T-cell (primary cell): ENCODE data around the gene SLC27A4. TPM values are rescaled to one million over a fixed set of nuclear protein-coding genes. Genes with fewer than 3 reads are reported as not detected.

Experiments
- ATAC-seq, 4 experiments: fragments of 200-7000 bp in 3 of 4; fragments of 150-1000 bp in 1 of 4; cut with Tn5 transposase; replicated peaks in 1 of 4; 1 replicate in 3 of 4; 2 replicates in 1 of 4; pipeline ENCODE4 v1.10.0; 2021; ENCODE audit warnings: moderate library complexity in 3 of 4, mild to moderate bottlenecking in 2 of 4, moderate number of reproducible peaks in 1 of 4
- CTCF ChIA-PET, 2 donors: fragments of 300-600 bp; sonication (Branson Sonifier 250); formaldehyde crosslinking; loops; one replicate each; lab custom pipeline; 2022; ENCODE audit warnings: antibody characterized with exemption in 2 of 2; lab: Charles Lee
- POLR2A ChIA-PET, 2 donors: fragments of 300-600 bp; sonication (Branson Sonifier 250); formaldehyde crosslinking; loops; one replicate each; lab custom pipeline; 2022; ENCODE audit warnings: antibody characterized with exemption in 2 of 2; lab: Charles Lee
- DNase-seq, 35 experiments: peaks; one replicate each; pipeline versions ENCODE4 v3.0.0 to v3.0.0-alpha.2; 2013 to 2023
- H3K27ac ChIP-seq: one replicate; pipeline ENCODE4 v1.5.1; 2013; ENCODE audit warnings: low read length
- H3K27me3 ChIP-seq, 2 experiments: replicated peaks in 1 of 2; 1 replicate in 1 of 2; 2 replicates in 1 of 2; pipeline versions ENCODE4 v1.6.1 to v1.7.0; 2013; ENCODE audit warnings: low read length in 1 of 2, mixed read lengths in 1 of 2; ENCODE audit not compliant: control insufficient read depth in 2 of 2, insufficient read depth in 2 of 2; ENCODE audit errors: extremely low read depth in 1 of 2
- H3K36me3 ChIP-seq, 2 donors: 1 replicate in 1 of 2; 2 replicates in 1 of 2; pipeline versions ENCODE4 v1.6.1 to v1.7.0; 2013; ENCODE audit warnings: low read length in 1 of 2; ENCODE audit not compliant: control insufficient read depth in 2 of 2, insufficient read depth in 1 of 2; ENCODE audit errors: extremely low read depth in 1 of 2
- H3K4me1 ChIP-seq, 2 experiments: 1 replicate in 1 of 2; 2 replicates in 1 of 2; pipeline versions ENCODE4 v1.6.1 to v1.7.0; 2013; ENCODE audit warnings: low read length in 2 of 2, mixed read lengths in 1 of 2; ENCODE audit not compliant: insufficient read depth in 2 of 2, control insufficient read depth in 1 of 2; ENCODE audit errors: extremely low read depth in 1 of 2
- H3K4me3 ChIP-seq, 2 donors: 1 replicate in 1 of 2; 2 replicates in 1 of 2; pipeline versions ENCODE4 v1.5.1 to v1.7.0; 2013; ENCODE audit warnings: mild to moderate bottlenecking in 2 of 2, low read length in 1 of 2, moderate library complexity in 1 of 2; ENCODE audit not compliant: control insufficient read depth in 1 of 2; ENCODE audit errors: extremely low read depth in 1 of 2
- H3K9me3 ChIP-seq: 2 replicates; pipeline ENCODE4 v1.7.0; 2013
- H3K27ac Mint-ChIP-seq, 2 donors: one replicate each; pipeline ENCODE4 v1.8.0; 2020 to 2021; ENCODE audit warnings: mild to moderate bottlenecking in 2 of 2, mixed read lengths in 2 of 2
- H3K27me3 Mint-ChIP-seq, 2 donors: one replicate each; pipeline ENCODE4 v1.8.0; 2021 to 2022; ENCODE audit warnings: mixed read lengths in 2 of 2
- H3K36me3 Mint-ChIP-seq: one replicate; pipeline ENCODE4 v1.8.0; 2021; ENCODE audit warnings: mixed read lengths
- H3K4me1 Mint-ChIP-seq, 3 donors: one replicate each; pipeline ENCODE4 v1.8.0; 2020 to 2022; ENCODE audit warnings: mixed read lengths in 3 of 3, mild to moderate bottlenecking in 1 of 3
- H3K4me3 Mint-ChIP-seq, 3 donors: one replicate each; pipeline ENCODE4 v1.8.0; 2020 to 2022; ENCODE audit warnings: mild to moderate bottlenecking in 3 of 3, mixed read lengths in 3 of 3, moderate library complexity in 3 of 3
- H3K9me3 Mint-ChIP-seq, 3 donors: one replicate each; pipeline ENCODE4 v1.8.0; 2020 to 2022; ENCODE audit warnings: mixed read lengths in 3 of 3
- WGBS: methylation state at CpG from one replicate; pipeline ENCODE4 v1.1.5; 2013; ENCODE audit warnings: missing lambda C conversion rate; ENCODE audit not compliant: insufficient coverage; 5-methylcytosine and 5-hydroxymethylcytosine counted together
- total RNA-seq, 35 experiments: library from RNA in 6 of 35; stranded (reverse) in 6 of 35; fragments of 120-200 nt in 1 of 35; gene quantifications; one replicate each; pipeline versions ENCODE4 v1.2.1 to v1.2.4 and lab custom pipeline; 2013 to 2026

The SLC27A4 gene
- total RNA-seq, 5 donors from 2014 or later (not counting 1 experiment from before 2014, with no cell fraction given), result 7.3 to 18.4 (median 17.5) TPM

DNA sequence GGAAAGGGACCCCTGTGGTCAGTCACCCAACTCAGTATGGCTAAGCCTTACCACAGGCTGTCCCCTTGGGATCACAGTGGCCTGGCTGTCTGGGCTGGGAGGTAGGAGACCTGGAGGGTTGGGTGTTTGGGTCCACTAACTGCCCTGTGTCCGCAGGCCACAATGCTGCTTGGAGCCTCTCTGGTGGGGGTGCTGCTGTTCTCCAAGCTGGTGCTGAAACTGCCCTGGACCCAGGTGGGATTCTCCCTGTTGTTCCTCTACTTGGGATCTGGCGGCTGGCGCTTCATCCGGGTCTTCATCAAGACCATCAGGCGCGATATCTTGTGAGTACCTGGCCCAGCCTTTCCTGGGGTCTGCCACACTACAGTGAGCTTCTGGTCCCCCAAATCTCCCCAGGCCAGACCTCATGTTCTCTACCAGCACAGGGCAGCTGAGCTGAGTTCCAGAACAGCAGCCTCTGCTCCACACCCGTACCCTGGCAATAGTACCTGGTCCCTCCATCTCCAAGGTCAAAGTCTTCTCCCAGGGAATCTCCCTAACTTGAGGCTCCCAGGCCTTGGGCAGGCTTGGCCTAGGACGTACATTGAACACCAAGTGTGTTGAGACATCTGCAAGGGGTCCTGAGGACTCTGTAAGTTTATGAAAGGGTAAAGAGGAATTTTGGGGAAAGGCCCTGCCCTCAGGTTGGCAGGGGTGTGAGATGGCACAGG lies 2.8 kb downstream of the SLC27A4 start:
- Histone ChIP-seq H3K36me3 (peaks cover 18 to 51% of the 10 kb centered on the region in 2 donors), H3K4me3 (no peak overlapping the region), H3K9me3 (no peaks in the 10 kb centered on the region), H3K4me1 (peaks cover 7 to 19% of the 10 kb centered on the region in 2 experiments), H3K27me3 (no peaks in the 10 kb centered on the region), H3K27ac (no peak overlapping the region)
- H3K36me3 Mint-ChIP-seq, result peaks cover 6% of the 10 kb centered on the region
- ATAC-seq (no peak), DNase-seq (no peak)
- H3K4me1 Mint-ChIP-seq, result peaks cover 8 to 9% (median 8%) of the 10 kb centered on the region in 3 donors
- no peak overlapping the region for H3K4me3 Mint-ChIP-seq
- POLR2A ChIA-PET, result no interaction called here
- no peak overlapping the region for H3K27ac Mint-ChIP-seq
- WGBS, result 100% methylated on average over 8 of the region's 8 CpGs
- no peaks in the 10 kb centered on the region for H3K9me3 Mint-ChIP-seq
- CTCF ChIA-PET, result no interaction called here
- H3K27me3 Mint-ChIP-seq, result no peaks in the 10 kb centered on the region

GRCh38 chr9:128343855-128344254 lies 3.5 kb downstream of the SLC27A4 start:
- no peak overlapping the region for H3K27ac ChIP-seq
- Mint-ChIP-seq H3K4me3 (no peak overlapping the region), H3K36me3 (peaks cover 9% of the 10 kb centered on the region), H3K27ac (no peak overlapping the region), H3K9me3 (no peaks in the 10 kb centered on the region), H3K4me1 (peaks cover 8 to 9% (median 8%) of the 10 kb centered on the region in 3 donors), H3K27me3 (no peaks in the 10 kb centered on the region)
- WGBS, result 97% methylated on average over 3 of the region's 4 CpGs
- ATAC-seq (no peak), DNase-seq (no peak)
- no peaks in the 10 kb centered on the region for H3K9me3 ChIP-seq
- CTCF ChIA-PET, result interaction anchor here in 1 of 2 donors (0.6 kb wide), 1 partner anchor 109 kb away, joined by 5 read pairs; no protein-coding TSS in a partner anchor
- H3K4me1 ChIP-seq, result peaks cover 7 to 19% of the 10 kb centered on the region in 2 experiments
- no peaks in the 10 kb centered on the region for H3K27me3 ChIP-seq
- POLR2A ChIA-PET, result interaction anchor here in 1 of 2 donors (0.5 kb wide), 1 partner anchor 49 kb away, joined by 9 read pairs; no protein-coding TSS in a partner anchor
- H3K36me3 ChIP-seq, result peaks cover 18 to 58% of the 10 kb centered on the region in 2 donors
- H3K4me3 ChIP-seq, result no peak overlapping the region

GRCh38 chr9:128344931-128345605 lies 4.7 kb downstream of the SLC27A4 start:
- peaks cover 5 to 8% (median 8%) of the 10 kb centered on the region in 3 donors for H3K4me1 Mint-ChIP-seq
- no peak for ATAC-seq
- H3K27me3 ChIP-seq, result no peaks in the 10 kb centered on the region
- H3K27ac Mint-ChIP-seq, result no peak overlapping the region
- peaks cover 15% of the 10 kb centered on the region for H3K36me3 Mint-ChIP-seq
- no peak overlapping the region for H3K27ac ChIP-seq
- ChIA-PET CTCF (no interaction called here), POLR2A (no interaction called here)
- WGBS, result 93% methylated on average over 18 of the region's 28 CpGs
- H3K4me3 Mint-ChIP-seq, result no peak overlapping the region
- H3K27me3 Mint-ChIP-seq, result no peaks in the 10 kb centered on the region
- no peaks in the 10 kb centered on the region for H3K9me3 Mint-ChIP-seq
- H3K4me1 ChIP-seq, result peaks cover 5 to 13% of the 10 kb centered on the region in 2 experiments
- no peak for DNase-seq
- H3K36me3 ChIP-seq, result peaks cover 18 to 66% of the 10 kb centered on the region in 2 donors
- H3K4me3 ChIP-seq, result no peak overlapping the region
- no peaks in the 10 kb centered on the region for H3K9me3 ChIP-seq

GRCh38 chr9:128349125-128349524 lies 8.8 kb downstream of the SLC27A4 start:
- Histone ChIP-seq H3K4me3 (no peak overlapping the region), H3K9me3 (no peaks in the 10 kb centered on the region), H3K27ac (no peak overlapping the region), H3K27me3 (no peaks in the 10 kb centered on the region), H3K36me3 (peaks cover 20 to 67% of the 10 kb centered on the region in 2 donors), H3K4me1 (no peaks in the 10 kb centered on the region)
- ChIA-PET CTCF (no interaction called here), POLR2A (interaction anchor here in 1 of 2 donors (0.5 kb wide), 1 partner anchor 209 kb away, joined by 3 read pairs; no protein-coding TSS in a partner anchor)
- DNase-seq (no peak), ATAC-seq (no peak)
- Mint-ChIP-seq H3K27me3 (no peaks in the 10 kb centered on the region), H3K4me3 (no peak overlapping the region), H3K36me3 (peaks cover 15% of the 10 kb centered on the region), H3K27ac (no peak overlapping the region), H3K4me1 (no peaks in the 10 kb centered on the region), H3K9me3 (no peaks in the 10 kb centered on the region)
- no CpG with 5 or more reads among the region's 2 CpGs for WGBS

DNA sequence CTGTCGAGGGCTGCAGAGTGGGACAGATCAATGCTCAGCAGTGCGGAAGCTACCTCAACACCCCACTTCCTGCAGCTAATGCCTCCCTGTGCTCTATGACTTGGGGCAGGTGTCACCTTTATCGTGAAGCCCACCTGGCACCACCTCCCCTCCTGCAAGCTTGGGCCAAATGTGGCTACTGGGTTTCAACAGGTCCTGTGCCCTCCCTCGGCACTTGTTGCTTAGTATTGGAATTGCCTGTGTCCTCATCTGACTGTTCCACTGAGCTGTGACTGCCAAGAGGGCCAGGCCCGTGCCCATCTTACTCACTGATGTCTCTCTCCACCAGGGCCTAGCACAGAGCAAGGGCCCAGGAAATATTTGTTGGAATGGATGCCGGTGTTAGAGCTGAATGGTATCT lies 9.4 kb downstream of the SLC27A4 start:
- Histone ChIP-seq H3K4me1 (no peaks in the 10 kb centered on the region), H3K4me3 (no peak overlapping the region), H3K36me3 (peaks cover 14 to 61% of the 10 kb centered on the region in 2 donors), H3K27me3 (no peaks in the 10 kb centered on the region), H3K27ac (no peak overlapping the region), H3K9me3 (no peaks in the 10 kb centered on the region)
- POLR2A ChIA-PET, result interaction anchor here in 1 of 2 donors (0.5 kb wide), 1 partner anchor 208 kb away, joined by 3 read pairs; no protein-coding TSS in a partner anchor
- Mint-ChIP-seq H3K9me3 (no peaks in the 10 kb centered on the region), H3K4me1 (no peaks in the 10 kb centered on the region), H3K27me3 (no peaks in the 10 kb centered on the region), H3K36me3 (peaks cover 16% of the 10 kb centered on the region), H3K27ac (no peak overlapping the region), H3K4me3 (no peak overlapping the region)
- 93% methylated on average over 5 of the region's 6 CpGs for WGBS
- DNase-seq (no peak), ATAC-seq (no peak)
- CTCF ChIA-PET, result no interaction called here

DNA sequence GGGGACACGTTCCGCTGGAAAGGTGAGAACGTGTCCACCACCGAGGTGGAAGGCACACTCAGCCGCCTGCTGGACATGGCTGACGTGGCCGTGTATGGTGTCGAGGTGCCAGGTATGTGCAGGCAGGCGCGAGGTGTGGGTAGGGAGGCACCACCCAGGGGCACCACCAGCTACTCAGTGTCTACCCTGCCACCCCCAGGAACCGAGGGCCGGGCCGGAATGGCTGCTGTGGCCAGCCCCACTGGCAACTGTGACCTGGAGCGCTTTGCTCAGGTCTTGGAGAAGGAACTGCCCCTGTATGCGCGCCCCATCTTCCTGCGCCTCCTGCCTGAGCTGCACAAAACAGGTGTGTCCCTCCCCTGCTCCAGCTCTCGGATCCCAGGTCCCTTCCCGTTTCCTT lies 15.1 kb downstream of the SLC27A4 start:
- no peaks in the 10 kb centered on the region for H3K4me1 ChIP-seq
- H3K27ac ChIP-seq, result no peak overlapping the region
- no peaks in the 10 kb centered on the region for H3K27me3 ChIP-seq
- H3K36me3 ChIP-seq, result peaks cover 25% of the 10 kb centered on the region in 2 donors
- Mint-ChIP-seq H3K4me1 (no peaks in the 10 kb centered on the region), H3K27ac (no peak overlapping the region), H3K9me3 (no peaks in the 10 kb centered on the region), H3K36me3 (peaks cover 11% of the 10 kb centered on the region), H3K27me3 (no peaks in the 10 kb centered on the region), H3K4me3 (no peak overlapping the region)
- ChIA-PET CTCF (no interaction called here), POLR2A (no interaction called here)
- no peak for ATAC-seq
- no peak for DNase-seq
- H3K4me3 ChIP-seq, result no peak overlapping the region
- 99% methylated on average over 13 of the region's 19 CpGs for WGBS
- H3K9me3 ChIP-seq, result no peaks in the 10 kb centered on the region
